SW 1271 (cell line): Measurements from ENCODE around the gene ARHGAP32.

Source experiments
- DNase-seq, 2 experiments: peaks; one replicate each; lab custom pipeline; 2025; lab: John Stamatoyannopoulos, UW

The ARHGAP32 gene

DNA sequence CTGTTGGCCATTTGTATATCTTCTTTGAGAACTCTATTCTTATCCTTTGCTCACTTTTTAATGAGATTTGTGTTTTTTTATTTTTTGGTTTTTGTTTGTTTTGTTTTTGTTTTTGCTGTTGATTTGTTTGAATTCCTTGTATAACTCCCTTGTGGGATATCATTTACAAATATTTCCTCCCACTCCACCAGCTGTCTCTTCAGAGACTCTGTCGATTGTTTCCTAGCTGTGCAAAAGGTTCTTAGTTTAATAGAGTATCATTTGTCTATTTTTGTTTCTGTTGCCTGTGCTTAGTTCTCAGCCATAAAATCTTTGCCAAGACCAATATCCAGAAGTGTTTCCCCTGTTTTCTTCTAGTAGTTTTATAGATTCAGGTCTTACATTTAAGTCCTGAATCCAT, 82.4 kb downstream of the ARHGAP32 start:
- no peak for DNase-seq

DNA sequence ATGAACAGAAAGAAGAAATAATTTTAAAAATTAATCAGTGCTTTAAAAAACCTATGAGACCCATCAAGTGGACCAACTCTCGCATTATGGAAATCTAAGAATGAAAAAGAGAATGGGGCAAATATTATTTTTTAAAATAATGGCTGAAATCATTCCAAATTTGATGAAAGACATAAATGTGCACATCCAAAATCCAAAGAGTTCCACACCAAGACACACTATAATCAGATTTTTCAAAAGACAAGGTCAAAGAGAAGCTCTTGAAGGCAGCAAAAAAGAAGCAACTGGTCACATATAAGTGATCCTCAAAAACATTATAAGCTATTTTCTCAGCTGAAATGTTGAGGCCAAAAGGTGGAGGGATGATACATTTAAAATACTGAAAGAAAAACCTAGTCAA, 85.3 kb downstream of the ARHGAP32 start:
- no peak for DNase-seq

GRCh38 chr11:129102756-129103155, 89.4 kb downstream of the ARHGAP32 start:
- no peak for DNase-seq

- DNase-seq, result no peak
Observed at GRCh38 chr11:129102225-129102624, 89.9 kb downstream of the ARHGAP32 start.

DNA sequence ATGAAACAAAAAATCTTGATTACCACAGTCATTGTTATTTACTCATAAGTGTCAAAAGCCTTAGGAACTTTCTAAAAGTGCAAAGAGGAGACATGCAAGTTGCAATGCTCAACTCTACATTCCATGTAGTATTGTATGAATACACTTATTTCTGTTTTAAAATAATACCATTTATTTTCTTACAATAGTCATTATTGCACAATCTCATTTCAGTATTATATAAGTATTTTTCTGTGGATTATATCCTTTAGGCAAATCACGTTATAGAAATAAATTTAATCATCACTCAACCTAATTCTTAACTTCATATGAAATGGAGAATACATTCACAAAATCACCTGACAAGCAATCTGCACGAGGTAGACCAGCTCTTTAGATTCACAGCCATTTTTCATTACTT, 98.8 kb downstream of the ARHGAP32 start:
- DNase-seq, result no peak

GRCh38 chr11:129090056-129090455, 102.1 kb downstream of the ARHGAP32 start:
- no peak for DNase-seq

GRCh38 chr11:129089279-129089678, 102.8 kb downstream of the ARHGAP32 start:
- no peak for DNase-seq

GRCh38 chr11:129086976-129087375, 105.1 kb downstream of the ARHGAP32 start:
- DNase-seq, result no peak

DNA sequence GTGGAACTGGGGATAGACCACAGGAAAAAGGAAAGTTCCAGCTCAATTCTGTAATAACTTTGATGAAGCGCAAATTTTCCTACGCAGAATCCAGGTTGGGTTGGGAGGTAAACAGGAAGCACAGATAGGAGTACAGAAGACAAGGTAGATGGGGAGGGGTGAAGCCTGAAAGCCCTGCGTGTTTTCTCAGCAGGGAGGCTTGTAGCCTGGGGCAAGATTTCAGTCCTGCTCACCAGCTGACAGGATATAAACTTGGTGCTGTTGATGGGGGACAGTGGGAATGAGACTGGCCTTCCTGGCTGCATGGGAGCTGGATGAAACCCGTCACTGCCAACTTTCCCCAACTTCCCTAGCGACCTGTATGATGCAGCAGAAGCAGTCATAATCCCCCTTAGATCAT, 114.9 kb downstream of the ARHGAP32 start:
- no peak for DNase-seq

DNA sequence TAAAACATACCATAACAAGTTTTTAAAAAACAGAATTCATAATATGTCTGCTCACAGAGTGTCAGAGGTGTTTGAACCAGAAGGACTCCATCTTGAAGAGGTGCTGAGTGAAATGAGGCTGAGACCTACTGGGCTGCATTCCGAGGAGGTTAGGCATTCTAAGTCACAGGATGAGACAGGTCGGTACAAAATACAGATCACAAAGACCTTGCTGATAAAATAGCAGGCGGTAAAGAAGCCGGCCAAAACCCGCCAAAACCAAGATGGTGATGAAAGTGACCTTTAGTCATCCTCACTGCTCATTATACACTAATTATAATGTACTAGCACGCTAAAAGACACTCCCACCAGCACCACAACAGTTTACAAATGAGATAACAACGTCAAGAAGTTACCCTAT, 116.4 kb downstream of the ARHGAP32 start:
- DNase-seq, result no peak

DNA sequence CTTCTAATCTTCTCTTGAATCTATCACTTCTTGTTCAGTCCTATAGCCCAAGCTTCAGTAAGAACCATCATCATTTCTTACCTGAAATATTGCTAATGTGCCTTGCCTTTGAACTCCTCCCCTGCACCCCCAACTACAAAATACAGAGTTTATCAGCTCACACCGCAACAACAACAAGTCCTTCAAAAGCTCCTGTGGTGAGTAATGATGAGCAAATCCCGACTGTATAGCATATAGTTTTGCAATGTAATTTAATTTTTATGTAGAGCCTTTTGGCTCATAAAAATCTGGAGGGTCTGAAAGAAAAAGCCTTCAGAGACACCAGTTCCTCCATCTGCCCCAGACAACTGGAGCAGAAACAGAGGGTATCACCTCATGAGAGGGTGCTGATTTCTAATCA, 124.7 kb downstream of the ARHGAP32 start:
- no peak for DNase-seq

DNA sequence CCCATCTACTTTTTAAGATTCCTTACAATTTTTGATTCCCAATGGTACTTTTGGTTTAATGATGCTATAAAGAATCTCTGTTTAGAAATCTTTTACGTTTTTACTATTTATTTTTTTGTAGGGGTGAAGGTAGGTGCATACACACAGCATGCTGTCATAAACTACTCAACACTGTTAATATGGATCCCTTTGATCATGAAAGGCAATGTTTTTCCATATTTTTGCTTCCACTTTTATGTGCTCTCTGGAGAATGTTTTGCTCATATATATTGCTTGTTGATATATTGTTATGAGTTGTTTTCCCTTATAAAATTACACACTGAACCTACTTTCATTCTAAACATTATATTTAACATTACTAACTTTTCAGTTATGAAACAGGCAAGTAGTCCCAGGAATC, 125.9 kb downstream of the ARHGAP32 start:
- DNase-seq, result no peak

- DNase-seq, result no peak
Observed at GRCh38 chr11:129063118-129063517, 129.0 kb downstream of the ARHGAP32 start.

DNA sequence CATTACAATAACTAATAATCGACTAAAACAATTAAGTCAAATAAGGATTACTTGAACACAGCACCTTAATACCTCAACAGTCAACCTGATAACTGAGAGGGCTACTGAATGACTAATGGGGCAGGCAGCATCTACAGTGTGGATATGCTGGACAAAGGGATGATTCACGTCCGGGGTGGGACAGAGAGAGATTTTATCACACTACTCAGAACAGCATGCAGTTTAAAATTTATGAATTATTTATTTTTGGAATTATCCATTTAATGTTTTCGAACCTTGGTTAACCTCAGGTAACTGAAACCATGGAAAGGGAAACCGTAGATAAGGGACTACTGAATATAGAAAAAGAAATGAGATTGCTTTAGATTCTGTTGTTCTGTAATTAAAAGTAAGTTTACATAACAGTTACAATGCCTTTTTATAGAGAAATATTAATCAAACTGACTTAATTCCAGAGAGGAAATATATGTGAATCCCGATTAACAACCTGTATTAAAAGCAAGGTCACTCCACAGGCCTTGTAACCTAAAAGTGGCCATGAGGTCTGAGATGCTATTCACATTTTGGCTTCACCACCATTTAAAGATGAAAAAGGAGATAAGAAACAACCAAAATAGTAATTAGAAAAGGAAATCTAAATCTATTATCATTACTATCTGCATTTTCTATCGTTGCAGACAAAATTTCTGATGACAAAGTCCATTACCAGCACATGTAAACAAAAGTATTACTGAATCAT, 130.5 kb downstream of the ARHGAP32 start:
- DNase-seq, result peak; percentile 70 to 89

DNA sequence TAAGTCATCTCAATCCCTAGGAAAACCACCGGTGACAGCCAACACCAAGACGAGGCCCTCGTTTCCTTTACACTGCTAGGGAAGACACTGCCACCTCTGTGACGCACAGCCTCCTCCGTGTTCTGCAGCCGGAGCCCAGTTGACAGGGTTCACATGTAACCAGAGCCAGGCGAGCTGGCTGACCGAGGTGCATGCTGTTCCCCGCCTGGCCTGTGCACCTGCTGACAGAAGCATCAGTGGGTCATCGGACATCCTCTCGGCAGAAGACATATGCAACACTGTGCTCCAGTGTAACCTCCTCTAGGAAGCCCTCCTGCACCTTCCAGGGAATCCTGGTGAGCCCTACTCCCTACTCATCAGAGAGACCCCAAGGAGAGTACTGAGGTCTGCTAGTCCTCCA, 135.2 kb downstream of the ARHGAP32 start:
- DNase-seq, result no peak

DNA sequence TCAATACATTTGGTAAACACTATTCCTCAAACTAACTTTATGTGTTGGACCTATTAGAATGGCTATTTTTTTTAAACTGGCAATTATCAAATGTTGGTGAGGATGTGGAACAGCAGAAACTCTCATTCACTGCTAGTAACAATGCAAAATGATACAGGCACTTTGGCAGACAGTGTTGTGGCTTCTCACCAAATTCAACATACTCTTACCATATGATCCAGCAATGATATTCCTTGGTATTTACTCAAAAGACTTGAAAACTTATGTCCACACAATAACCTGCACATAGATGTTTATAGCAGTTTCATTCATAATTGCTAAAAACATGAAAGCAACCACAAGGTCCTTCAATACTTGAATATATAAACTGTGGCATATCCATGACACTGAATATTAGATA, 136.9 kb downstream of the ARHGAP32 start:
- no peak for DNase-seq

- no peak for DNase-seq
Observed at GRCh38 chr11:129048911-129049310, 143.2 kb downstream of the ARHGAP32 start.

GRCh38 chr11:129045150-129045549, 147.0 kb downstream of the ARHGAP32 start:
- DNase-seq, result no peak

DNA sequence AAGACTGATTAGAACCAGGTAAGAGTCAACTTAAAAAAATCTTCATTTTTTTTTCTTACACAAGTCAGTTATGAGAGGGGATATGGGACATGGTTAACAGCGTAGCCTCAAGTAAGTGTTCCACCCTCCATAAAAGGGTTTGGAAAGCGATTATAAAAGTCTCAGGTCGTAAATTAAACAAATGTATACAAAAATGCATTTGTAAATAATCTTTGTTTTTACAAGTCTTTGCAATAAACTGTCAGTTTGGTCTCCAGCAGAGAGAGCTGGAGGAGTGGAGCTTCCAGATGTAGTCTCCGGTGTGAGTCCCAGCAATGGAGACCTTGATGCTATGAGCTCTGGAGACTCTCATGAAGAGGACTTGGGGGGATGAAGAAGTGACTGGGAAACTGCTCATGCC, 149.6 kb downstream of the ARHGAP32 start:
- DNase-seq, result no peak

- DNase-seq, result no peak
Observed at GRCh38 chr11:129041611-129042018, 150.5 kb downstream of the ARHGAP32 start.

GRCh38 chr11:129040934-129041333, 151.2 kb downstream of the ARHGAP32 start:
- DNase-seq, result no peak

GRCh38 chr11:129035244-129035643, 156.9 kb downstream of the ARHGAP32 start:
- no peak for DNase-seq

- DNase-seq, result no peak
Observed at GRCh38 chr11:129034001-129034400, 158.1 kb downstream of the ARHGAP32 start.

DNA sequence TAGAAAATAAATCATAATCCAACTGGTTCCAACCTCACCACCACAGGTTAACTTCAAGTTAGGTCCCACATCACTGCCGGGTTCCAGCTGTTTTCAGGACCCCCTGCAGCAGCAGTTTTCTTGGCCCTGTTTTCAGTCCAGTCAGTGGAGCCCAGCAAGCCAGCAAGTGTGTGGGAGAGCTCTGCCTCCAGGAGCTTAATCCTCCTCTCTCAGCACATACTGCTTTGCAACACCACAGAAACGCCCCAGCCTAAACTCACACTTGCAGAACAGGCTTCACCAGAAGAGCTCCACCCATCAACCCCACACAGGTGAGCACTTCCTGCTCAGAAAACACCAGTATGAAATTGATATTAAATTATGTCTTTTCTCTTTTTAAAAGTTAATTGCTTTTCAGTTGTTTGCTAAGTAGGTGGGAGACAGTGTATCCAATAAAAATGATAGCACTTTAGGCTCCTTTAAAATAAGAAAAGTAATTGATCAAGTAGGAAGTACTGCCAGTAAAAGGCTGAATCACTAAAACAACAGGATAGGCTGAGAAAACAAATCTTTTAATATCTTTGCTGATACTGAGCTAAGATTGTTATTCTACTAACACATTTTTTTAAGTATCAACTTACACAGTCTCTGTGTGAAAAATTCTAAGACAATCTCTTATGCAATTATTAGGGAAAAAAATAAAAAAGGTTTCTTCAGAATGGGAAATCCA, 168.0 kb downstream of the ARHGAP32 start:
- no peak for DNase-seq
